K562 (cell line): ENCODE results near the gene TENM4. TPM values are rescaled to one million over a fixed set of nuclear protein-coding genes. Genes with fewer than 3 reads are reported as not detected.

Experiments used
- ATAC-seq: fragments of 200-7000 bp; cut with Tn5 transposase; 3 replicates; pipeline ENCODE4 v1.9.1; 2020; ENCODE audit warnings: moderate library complexity
- BruUV-seq: library from RNA; stranded (reverse); fragments of 400-500 nt; replicated peaks from 2 replicates; lab custom pipeline; 2021; lab: Mats Ljungman, UMichigan
- CTCF ChIA-PET: fragments of 300-600 bp; formaldehyde crosslinking; extraction: SDS; loops from one replicate; lab custom pipeline; 2021; ENCODE audit warnings: low intra/inter-chr PET ratio; lab: Yijun Ruan, JAX
- POLR2A ChIA-PET: fragments of 300-600, 350-650 bp; sonication (Branson Sonifier 250); formaldehyde crosslinking; extraction: SDS; loops from one replicate; lab custom pipeline; 2021; ENCODE audit warnings: antibody characterized with exemption, inconsistent platforms; lab: Yijun Ruan, JAX
- DNase-seq, 4 experiments: peaks; one replicate each; pipeline versions ENCODE4 v3.0.0 to v3.0.0-alpha.2; 2011 to 2018; ENCODE audit warnings: low spot score in 3 of 4, mixed read lengths in 3 of 4; ENCODE audit errors: extremely low read depth in 1 of 4
- FAIRE-seq: peaks from 2 replicates; lab custom pipeline; 2011; peaks lifted over from hg19 to GRCh38; lab: Jason Lieb, UNC
- H2AFZ ChIP-seq: 2 replicates; pipeline ENCODE4 v1.6.0; 2011; ENCODE audit warnings: low read depth, low read length, control low read depth, inconsistent platforms
- H3K27ac ChIP-seq: fragments of 200-600 bp; 3 replicates; pipeline ENCODE4 v1.8.0; 2011; ENCODE audit warnings: low read depth, mild to moderate bottlenecking, control low read depth, inconsistent platforms, low read length, moderate library complexity, mixed read lengths; ENCODE audit errors: extremely low read depth
- H3K27me3 ChIP-seq, 2 experiments: fragments of 300-600 bp in 1 of 2; 2 replicates in 1 of 2; 3 replicates in 1 of 2; pipeline versions ENCODE4 v1.6.0 to v1.8.0; 2011; ENCODE audit warnings: inconsistent platforms in 2 of 2, low read length in 2 of 2, mild to moderate bottlenecking in 1 of 2, mixed read lengths in 1 of 2, moderate library complexity in 1 of 2; ENCODE audit not compliant: control insufficient read depth in 2 of 2, insufficient read depth in 2 of 2
- H3K36me3 ChIP-seq: fragments of 300-600 bp; 3 replicates; pipeline ENCODE4 v1.8.0; 2011; ENCODE audit warnings: mild to moderate bottlenecking, low read length, inconsistent platforms; ENCODE audit not compliant: control insufficient read depth, insufficient read depth
- H3K4me1 ChIP-seq, 2 experiments: fragments of 200-600 bp in 1 of 2; replicated peaks in 1 of 2; 2 replicates in 1 of 2; 3 replicates in 1 of 2; pipeline versions ENCODE4 v1.5.1 to v1.8.0; 2011; ENCODE audit warnings: inconsistent platforms in 2 of 2, low read length in 2 of 2, mild to moderate bottlenecking in 1 of 2, mixed read lengths in 1 of 2, moderate library complexity in 1 of 2; ENCODE audit not compliant: control insufficient read depth in 2 of 2, insufficient read depth in 2 of 2
- H3K4me2 ChIP-seq: 2 replicates; pipeline ENCODE4 v1.6.1; 2011; ENCODE audit warnings: low read length, control low read depth, inconsistent platforms, mixed read lengths; ENCODE audit not compliant: insufficient read depth
- H3K4me3 ChIP-seq: fragments of 200-600 bp; sonication (generic), shearing (Covaris generic); 2 replicates; pipeline ENCODE4 v1.5.1; 2016; ENCODE audit warnings: control low read depth, inconsistent platforms
- H3K79me2 ChIP-seq: fragments of 200-600 bp; 3 replicates; pipeline ENCODE4 v1.8.0; 2011; ENCODE audit warnings: low read length, inconsistent platforms; ENCODE audit not compliant: control insufficient read depth, insufficient read depth
- H3K9ac ChIP-seq, 2 experiments: 2 replicates each; pipeline versions ENCODE4 v1.6.0 to v1.6.1; 2011; ENCODE audit warnings: low read depth in 2 of 2, low read length in 2 of 2, control low read depth in 1 of 2, inconsistent platforms in 1 of 2, mild to moderate bottlenecking in 1 of 2, mixed read lengths in 1 of 2; ENCODE audit not compliant: insufficient read depth in 1 of 2
- H3K9me1 ChIP-seq: one replicate; pipeline ENCODE4 v1.6.0; 2011; ENCODE audit warnings: inconsistent platforms, mild to moderate bottlenecking, low read length, moderate library complexity; ENCODE audit not compliant: control insufficient read depth, insufficient read depth
- H3K9me3 ChIP-seq: replicated peaks from 2 replicates; pipeline ENCODE4 v1.5.1; 2011; ENCODE audit warnings: low read depth, low read length, inconsistent platforms; ENCODE audit not compliant: control insufficient read depth, insufficient read depth
- H4K20me1 ChIP-seq: replicated peaks from 2 replicates; pipeline ENCODE4 v1.6.1; 2011; ENCODE audit warnings: low read length, inconsistent platforms, mixed read lengths; ENCODE audit not compliant: control insufficient read depth, insufficient read depth
- CBFA2T3 ChIP-seq: fragments of 450-650 bp; IDR thresholded peaks from 2 replicates; pipeline ENCODE4 v1.6.1; 2017
- FUS ChIP-seq: fragments of 200-400 bp; formaldehyde crosslinking; optimal IDR thresholded peaks from 2 replicates; pipeline ENCODE3; 2017; ENCODE audit warnings: low read depth, low read length
- HLTF ChIP-seq: fragments of 450-650 bp; IDR thresholded peaks from 2 replicates; pipeline ENCODE4 v1.6.1; 2016
- IRF9 ChIP-seq: fragments of 450-650 bp; IDR thresholded peaks from 2 replicates; pipeline ENCODE4 v1.6.1; 2016; ENCODE audit warnings: missing biosample characterization, missing genetic modification characterization
- KAT7 ChIP-seq: sonication (generic); formaldehyde crosslinking; IDR thresholded peaks from 2 replicates; pipeline ENCODE4 v1.8.0; 2022; ENCODE audit warnings: missing genetic modification reagents, mild to moderate bottlenecking, borderline replicate concordance
- RBM17 ChIP-seq: fragments of 200-400 bp; formaldehyde crosslinking; IDR thresholded peaks from 2 replicates; pipeline ENCODE4 v1.6.1; 2017; ENCODE audit warnings: low read depth, mild to moderate bottlenecking, low read length, borderline replicate concordance
- TFE3 ChIP-seq: fragments of 450-650 bp; formaldehyde crosslinking; IDR thresholded peaks from 2 replicates; pipeline ENCODE4 v1.4.0; 2020; ENCODE audit warnings: mild to moderate bottlenecking, mixed read lengths
- ZBTB34 ChIP-seq: fragments of 250-450 bp; sonication (Bioruptor Pico); IDR thresholded peaks from 2 replicates; pipeline ENCODE4 v1.8.0; 2021; ENCODE audit warnings: mild to moderate bottlenecking, moderate library complexity
- ZNF197 ChIP-seq: fragments of 200-800 bp; sonication (Bioruptor generic); IDR thresholded peaks from 2 replicates; pipeline ENCODE4 v1.6.1; 2016; ENCODE audit warnings: low read depth, missing genetic modification characterization, missing compliant biosample characterization
- ZNF830 ChIP-seq: fragments of 250-450 bp; sonication (Bioruptor Pico); IDR thresholded peaks from 2 replicates; pipeline ENCODE4 v1.5.0; 2021; ENCODE audit warnings: mild to moderate bottlenecking
- WGBS: fragments of 100-300 bp; shearing (Covaris generic); methylation state at CpG from one replicate; pipeline ENCODE4 v1.1.6; 2016; ENCODE audit warnings: low coverage, mixed read lengths; ENCODE audit not compliant: insufficient coverage; ENCODE audit errors: missing lambda C conversion rate; 5-methylcytosine and 5-hydroxymethylcytosine counted together
- in situ Hi-C: fragments of 300-500 bp; cut with MboI; formaldehyde crosslinking; loops from 4 replicates; pipeline ENCODE4 v1.15.0; 2018; ENCODE audit warnings: inconsistent platforms, mixed read lengths
- intact Hi-C: fragments of 100-400 bp; cut with micrococcal nuclease; formaldehyde crosslinking; loops from 2 replicates; pipeline ENCODE4 v1.14.2; 2022
- polyA plus RNA-seq, 8 experiments: library from polyadenylated mRNA; depleted of rRNA in 4 of 8; stranded (reverse) in 5 of 8; unstranded in 3 of 8; fragments of >200 nt; fragmentation: Nextera tagmentation in 2 of 8; fragmentation: Illumina TruSeq in 1 of 8; extraction: Ambion mirVana in 2 of 8; extraction: Trizol in 1 of 8; gene quantifications; 2 replicates each; pipeline versions ENCODE4 v1.2.1 to v1.2.3, GENCODE V29; 2011 to 2014; ENCODE audit warnings: inconsistent platforms in 1 of 8, missing spikeins in 1 of 8
- total RNA-seq, 7 experiments: library from RNA; depleted of rRNA in 6 of 7; stranded (reverse); fragments of >200 nt in 6 of 7; fragmentation: Illumina TruSeq in 2 of 7; extraction: Trizol in 2 of 7; gene quantifications; 2 replicates each; pipeline versions ENCODE4 v1.2.1 to v1.2.3, GENCODE V29; 2011 to 2021; ENCODE audit warnings: low replicate concordance in 1 of 7

Gene TENM4
- total and polyA plus RNA-seq, 9 of the 15 experiments (the other 6 are each of a cell fraction or from before 2014, with no cell fraction given): 0.16 TPM; not detected in 8

GRCh38 chr11:78925387-78925786, 515.4 kb downstream of the TENM4 start:
- no peak overlapping the region for H2AFZ ChIP-seq

More at GRCh38 chr11:78925387-78925786, 515.4 kb downstream of the TENM4 start:
- no peaks in the 10 kb centered on the region for H4K20me1 ChIP-seq
- no peaks in the 10 kb centered on the region for H3K9me1 ChIP-seq
- H3K36me3 ChIP-seq: no peaks in the 10 kb centered on the region
- FAIRE-seq: no peak
- TF ChIP-seq ZBTB34 (CRISPR knock-in tag) (no peak), ZNF830 (CRISPR knock-in tag) (no peak), TFE3 (no peak), FUS (no peak), KAT7 (CRISPR knock-in tag) (no peak), RBM17 (no peak), CBFA2T3 (no peak), HLTF (no peak), IRF9 (tag) (no peak), ZNF197 (no peak)
- TF ChIP-seq, all 486 proteins: peak for 0
- H3K4me2 ChIP-seq: no peak overlapping the region
- H3K4me3 ChIP-seq: no peak overlapping the region
- no peaks in the 10 kb centered on the region for H3K9me3 ChIP-seq
- ChIA-PET POLR2A (interaction anchor here (0.6 kb wide), 1 partner anchor 564 kb away, joined by 4 read pairs; no protein-coding TSS in a partner anchor), CTCF (no interaction called here)
- in situ Hi-C loops: no loop called here
- DNase-seq: no peak
- intact Hi-C loops: no loop called here
- no peaks in the 10 kb centered on the region for H3K79me2 ChIP-seq
- no peak overlapping the region for H3K9ac ChIP-seq
- no TSS peak for BruUV-seq
- 0% methylated on average over 2 of the region's 2 CpGs for WGBS
- H3K27me3 ChIP-seq: peaks cover 0 to 3% of the 10 kb centered on the region in 2 experiments; a peak in 1 of 5 replicates
- no peaks in the 10 kb centered on the region for H3K4me1 ChIP-seq
- H3K27ac ChIP-seq: no peak overlapping the region
- ATAC-seq: no peak
